Trophoblast cell (in vitro differentiated cells and primary cell): ENCODE data around the gene UGT2B11.
"Not testable (repeated sequence)": the region's sequence is repeated elsewhere in the genome, so short reads cannot be mapped to it uniquely, and the experiment has no call there.

Source experiments
- DNase-seq, 2 donors: peaks; one replicate each; pipeline ENCODE4 v3.0.0-alpha.2; 2016
- H2AFZ ChIP-seq: 2 replicates; pipeline ENCODE4 v1.6.1; 2013; ENCODE audit warnings: low read length, moderate library complexity, mild to moderate bottlenecking; ENCODE audit not compliant: insufficient read depth, poor library complexity
- H2AK5ac ChIP-seq: 2 replicates; pipeline ENCODE4 v1.6.1; 2013; ENCODE audit warnings: mild to moderate bottlenecking, low read length
- H2BK120ac ChIP-seq: 2 replicates; pipeline ENCODE4 v1.6.1; 2013; ENCODE audit warnings: low read length, mild to moderate bottlenecking, moderate library complexity; ENCODE audit not compliant: insufficient read depth, poor library complexity
- H2BK12ac ChIP-seq: 2 replicates; pipeline ENCODE4 v1.6.1; 2013; ENCODE audit warnings: mild to moderate bottlenecking, low read length, moderate library complexity
- H2BK5ac ChIP-seq: 2 replicates; pipeline ENCODE4 v1.6.1; 2013; ENCODE audit warnings: low read length, low read depth, moderate library complexity, mild to moderate bottlenecking; ENCODE audit not compliant: poor library complexity
- H3K14ac ChIP-seq: 2 replicates; pipeline ENCODE4 v1.6.1; 2013; ENCODE audit warnings: mild to moderate bottlenecking, low read length
- H3K18ac ChIP-seq: 2 replicates; pipeline ENCODE4 v1.6.1; 2013; ENCODE audit warnings: mild to moderate bottlenecking, low read length
- H3K23ac ChIP-seq: 2 replicates; pipeline ENCODE4 v1.6.1; 2013; ENCODE audit warnings: low read length
- H3K27ac ChIP-seq: 2 replicates; pipeline ENCODE4 v1.5.1; 2013; ENCODE audit warnings: low read depth, mild to moderate bottlenecking, inconsistent platforms, low read length, moderate library complexity
- H3K27me3 ChIP-seq: 2 replicates; pipeline ENCODE4 v1.6.1; 2013; ENCODE audit warnings: inconsistent platforms, mild to moderate bottlenecking, low read length, moderate library complexity; ENCODE audit not compliant: insufficient read depth
- H3K36me3 ChIP-seq, 2 experiments: 1 replicate in 1 of 2; 2 replicates in 1 of 2; pipeline ENCODE4 v1.6.1; 2013; ENCODE audit warnings: low read length in 2 of 2, mild to moderate bottlenecking in 2 of 2, moderate library complexity in 1 of 2; ENCODE audit not compliant: insufficient read depth in 2 of 2, control insufficient read depth in 1 of 2
- H3K4ac ChIP-seq: 2 replicates; pipeline ENCODE4 v1.6.1; 2013; ENCODE audit warnings: low read depth, mild to moderate bottlenecking, low read length, moderate library complexity
- H3K4me1 ChIP-seq, 2 experiments: 1 replicate in 1 of 2; 2 replicates in 1 of 2; pipeline ENCODE4 v1.6.1; 2013; ENCODE audit warnings: low read length in 2 of 2, mild to moderate bottlenecking in 2 of 2, moderate library complexity in 1 of 2; ENCODE audit not compliant: insufficient read depth in 2 of 2, control insufficient read depth in 1 of 2
- H3K4me2 ChIP-seq: 2 replicates; pipeline ENCODE4 v1.6.1; 2013; ENCODE audit warnings: inconsistent platforms, mild to moderate bottlenecking, low read length, moderate library complexity
- H3K4me3 ChIP-seq: 2 replicates; pipeline ENCODE4 v1.5.1; 2013; ENCODE audit warnings: mild to moderate bottlenecking, low read depth, low read length, inconsistent platforms
- H3K79me1 ChIP-seq: one replicate; pipeline ENCODE4 v1.6.1; 2013; ENCODE audit warnings: low read length
- H3K79me2 ChIP-seq: 2 replicates; pipeline ENCODE4 v1.6.1; 2013; ENCODE audit warnings: low read length, mild to moderate bottlenecking; ENCODE audit not compliant: control insufficient read depth, insufficient read depth, poor library complexity
- H3K9ac ChIP-seq: 2 replicates; pipeline ENCODE4 v1.6.1; 2013; ENCODE audit warnings: mild to moderate bottlenecking, low read length
- H3K9me3 ChIP-seq: 2 replicates; pipeline ENCODE4 v1.6.1; 2013; ENCODE audit warnings: low read depth, mild to moderate bottlenecking, control low read depth, inconsistent platforms, low read length; ENCODE audit not compliant: insufficient read depth
- H4K12ac ChIP-seq: 2 replicates; pipeline ENCODE4 v1.6.1; 2013; ENCODE audit warnings: low read depth, mild to moderate bottlenecking, low read length, moderate library complexity
- H4K8ac ChIP-seq: 2 replicates; pipeline ENCODE4 v1.6.1; 2013; ENCODE audit warnings: low read depth, mild to moderate bottlenecking, low read length, moderate library complexity
- H4K91ac ChIP-seq: one replicate; pipeline ENCODE4 v1.6.1; 2013; ENCODE audit warnings: low read depth, mild to moderate bottlenecking, low read length, moderate library complexity
- WGBS: extraction: QIAGEN DNeasy Blood & Tissue Kit; methylation state at CpG from one replicate; pipeline ENCODE4 v1.1.7; 2013; ENCODE audit warnings: missing lambda C conversion rate; ENCODE audit not compliant: insufficient read length, insufficient coverage; ENCODE audit errors: extremely low coverage; 5-methylcytosine and 5-hydroxymethylcytosine counted together

UGT2B11 gene

GRCh38 chr4:69170233-69171134 is 44.1 kb downstream of the UGT2B11 start:
- not testable (repeated sequence) for H3K27ac ChIP-seq, H2BK5ac ChIP-seq, H3K4me3 ChIP-seq

GRCh38 chr4:69169171-69169570 is 45.4 kb downstream of the UGT2B11 start:
- not testable (repeated sequence) for H3K36me3 ChIP-seq, H4K12ac ChIP-seq, H3K18ac ChIP-seq, H2BK12ac ChIP-seq, H3K79me2 ChIP-seq, H3K27ac ChIP-seq, H2AK5ac ChIP-seq, H2BK5ac ChIP-seq, H3K4me1 ChIP-seq, H4K8ac ChIP-seq, H3K9ac ChIP-seq, H3K27me3 ChIP-seq, H3K9me3 ChIP-seq, H3K23ac ChIP-seq, H3K4me3 ChIP-seq, H3K79me1 ChIP-seq, H3K14ac ChIP-seq, H3K4ac ChIP-seq, H3K4me2 ChIP-seq, H2AFZ ChIP-seq, H4K91ac ChIP-seq, H2BK120ac ChIP-seq, DNase-seq
- WGBS = no CpG with 5 or more reads among the region's 4 CpGs

More at GRCh38 chr4:69170233-69171134, 44.1 kb downstream of the UGT2B11 start:
- not testable (repeated sequence) for H3K14ac ChIP-seq, H4K91ac ChIP-seq, H2AK5ac ChIP-seq, H2BK120ac ChIP-seq, H2BK12ac ChIP-seq, H2AFZ ChIP-seq, H4K8ac ChIP-seq, H3K36me3 ChIP-seq, H3K79me1 ChIP-seq, H3K27me3 ChIP-seq, H3K9me3 ChIP-seq, H3K23ac ChIP-seq, H3K4me2 ChIP-seq, H3K18ac ChIP-seq, H4K12ac ChIP-seq, H3K79me2 ChIP-seq, H3K4me1 ChIP-seq, H3K9ac ChIP-seq, H3K4ac ChIP-seq
- no CpG with 5 or more reads among the region's 2 CpGs for WGBS
- peak in 1 of 2 donors; percentile 58 for DNase-seq

- Histone ChIP-seq H3K4ac (no peak overlapping the region), H3K18ac (no peak overlapping the region), H3K27me3 (no peaks in the 10 kb centered on the region), H2AFZ (no peak overlapping the region), H3K27ac (no peak overlapping the region), H2BK120ac (no peak overlapping the region), H3K79me1 (no peaks in the 10 kb centered on the region), H3K79me2 (no peaks in the 10 kb centered on the region), H3K4me1 (no peaks in the 10 kb centered on the region), H3K14ac (no peak overlapping the region), H2AK5ac (no peak overlapping the region), H3K4me2 (no peak overlapping the region), H2BK12ac (no peak overlapping the region), H4K91ac (no peak overlapping the region), H4K12ac (no peak overlapping the region), H3K36me3 (no peaks in the 10 kb centered on the region), H3K4me3 (no peak overlapping the region), H3K9ac (no peak overlapping the region), H4K8ac (no peak overlapping the region), H3K9me3 (no peaks in the 10 kb centered on the region), H2BK5ac (no peak overlapping the region), H3K23ac (no peak overlapping the region)
- no peak for DNase-seq
- WGBS = no CpG with 5 or more reads among the region's 2 CpGs
Measured at GRCh38 chr4:69167300-69167699, 47.2 kb downstream of the UGT2B11 start.

DNA sequence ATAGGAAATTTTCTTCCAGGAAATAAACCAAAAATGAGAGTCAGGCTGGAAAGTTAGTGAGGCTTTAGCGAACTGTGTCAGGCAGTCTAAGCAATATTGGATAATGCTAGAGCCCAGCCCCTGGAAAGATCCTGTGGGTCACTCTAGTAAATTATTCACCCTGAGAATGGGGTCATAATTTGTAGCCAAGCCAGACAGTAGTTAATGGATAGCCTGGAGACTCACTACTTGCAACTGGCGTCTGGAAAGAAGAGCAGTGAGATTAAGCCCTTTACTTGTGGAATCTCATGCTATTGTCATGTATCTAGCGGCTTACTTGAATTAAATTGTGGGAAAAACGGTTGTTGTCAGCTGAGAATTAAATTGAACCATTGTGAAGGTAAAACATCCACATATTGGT is 48.2 kb downstream of the UGT2B11 start:
- H3K18ac ChIP-seq, H3K14ac ChIP-seq, H4K8ac ChIP-seq, H3K4ac ChIP-seq, H3K4me2 ChIP-seq, H4K12ac ChIP-seq, H3K79me2 ChIP-seq, H3K9ac ChIP-seq, H2BK5ac ChIP-seq, H4K91ac ChIP-seq, H3K4me3 ChIP-seq, H2AFZ ChIP-seq, H3K36me3 ChIP-seq, H2AK5ac ChIP-seq, H3K9me3 ChIP-seq, H2BK12ac ChIP-seq, H3K27ac ChIP-seq, H3K4me1 ChIP-seq, H3K27me3 ChIP-seq, H2BK120ac ChIP-seq, H3K79me1 ChIP-seq, DNase-seq, H3K23ac ChIP-seq: not testable (repeated sequence)
- WGBS = no CpG with 5 or more reads among the region's 4 CpGs
